ENCODE results near the gene CBX8. TPM values are rescaled to one million over a fixed set of nuclear protein-coding genes. Genes with fewer than 3 reads are reported as not detected.

CBX8 gene
- total RNA-seq, 1 experiment from 2014 or later, result 2.0 TPM

DNA sequence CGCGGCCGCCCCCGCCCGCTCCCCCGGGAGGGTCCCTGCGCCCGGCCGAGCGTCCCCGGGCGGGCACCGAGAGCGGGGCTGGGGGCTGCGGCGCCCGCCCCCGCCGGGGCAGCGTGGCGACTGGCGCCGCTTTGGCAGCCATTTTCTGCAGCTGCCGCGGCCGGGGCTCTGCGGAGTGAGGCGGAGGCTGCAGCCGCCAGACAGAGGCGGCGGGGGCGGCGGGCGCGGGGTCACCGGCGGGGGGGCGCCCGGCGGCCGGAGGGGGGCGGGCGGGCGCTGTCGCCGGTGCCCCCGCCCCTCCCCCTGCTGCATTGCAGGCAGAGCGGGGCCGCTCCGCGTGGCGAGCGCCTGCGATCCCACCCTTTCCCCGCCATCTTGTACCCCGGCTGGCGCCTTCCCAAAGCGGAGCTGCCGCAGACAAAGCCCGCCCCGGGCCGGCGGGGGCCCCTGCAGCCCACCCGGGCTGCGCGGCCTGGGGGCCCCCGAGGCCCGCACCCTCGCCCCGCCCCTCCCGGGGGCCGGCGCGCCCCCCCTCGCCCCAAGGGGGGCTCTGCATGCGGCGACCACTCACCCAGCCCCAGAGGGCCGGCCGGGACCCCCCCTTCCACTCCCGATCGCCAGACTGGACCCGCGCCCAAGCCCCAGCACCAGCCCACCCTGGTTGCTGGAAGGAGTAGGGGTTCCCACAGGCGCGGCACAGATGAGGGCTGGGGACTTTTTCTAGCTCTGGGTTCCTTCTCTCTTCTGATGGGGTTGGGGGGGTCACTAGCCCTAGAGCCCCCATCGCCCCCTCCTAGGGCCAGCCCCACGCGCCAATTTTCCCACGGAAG lies 16.6 kb upstream of the CBX8 start (continued):
- TF ChIP-seq, protein P1, sequence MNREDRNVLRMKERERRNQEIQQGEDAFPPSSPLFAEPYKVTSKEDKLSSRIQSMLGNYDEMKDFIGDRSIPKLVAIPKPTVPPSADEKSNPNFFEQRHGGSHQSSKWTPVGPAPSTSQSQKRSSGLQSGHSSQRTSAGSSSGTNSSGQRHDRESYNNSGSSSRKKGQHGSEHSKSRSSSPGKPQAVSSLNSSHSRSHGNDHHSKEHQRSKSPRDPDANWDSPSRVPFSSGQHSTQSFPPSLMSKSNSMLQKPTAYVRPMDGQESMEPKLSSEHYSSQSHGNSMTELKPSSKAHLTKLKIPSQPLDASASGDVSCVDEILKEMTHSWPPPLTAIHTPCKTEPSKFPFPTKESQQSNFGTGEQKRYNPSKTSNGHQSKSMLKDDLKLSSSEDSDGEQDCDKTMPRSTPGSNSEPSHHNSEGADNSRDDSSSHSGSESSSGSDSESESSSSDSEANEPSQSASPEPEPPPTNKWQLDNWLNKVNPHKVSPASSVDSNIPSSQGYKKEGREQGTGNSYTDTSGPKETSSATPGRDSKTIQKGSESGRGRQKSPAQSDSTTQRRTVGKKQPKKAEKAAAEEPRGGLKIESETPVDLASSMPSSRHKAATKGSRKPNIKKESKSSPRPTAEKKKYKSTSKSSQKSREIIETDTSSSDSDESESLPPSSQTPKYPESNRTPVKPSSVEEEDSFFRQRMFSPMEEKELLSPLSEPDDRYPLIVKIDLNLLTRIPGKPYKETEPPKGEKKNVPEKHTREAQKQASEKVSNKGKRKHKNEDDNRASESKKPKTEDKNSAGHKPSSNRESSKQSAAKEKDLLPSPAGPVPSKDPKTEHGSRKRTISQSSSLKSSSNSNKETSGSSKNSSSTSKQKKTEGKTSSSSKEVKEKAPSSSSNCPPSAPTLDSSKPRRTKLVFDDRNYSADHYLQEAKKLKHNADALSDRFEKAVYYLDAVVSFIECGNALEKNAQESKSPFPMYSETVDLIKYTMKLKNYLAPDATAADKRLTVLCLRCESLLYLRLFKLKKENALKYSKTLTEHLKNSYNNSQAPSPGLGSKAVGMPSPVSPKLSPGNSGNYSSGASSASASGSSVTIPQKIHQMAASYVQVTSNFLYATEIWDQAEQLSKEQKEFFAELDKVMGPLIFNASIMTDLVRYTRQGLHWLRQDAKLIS (CRISPR knock-in tag; IDR thresholded peaks at IDR 0.05; ENCODE audit: borderline replicate concordance), result no peak
- TF ChIP-seq TEAD4 (CRISPR knock-in tag; IDR thresholded peaks at IDR 0.05), result no peak
- TF ChIP-seq TCF7 (CRISPR knock-in tag; IDR thresholded peaks at IDR 0.05; ENCODE audit: low read depth), result no peak
- TF ChIP-seq, protein P2, sequence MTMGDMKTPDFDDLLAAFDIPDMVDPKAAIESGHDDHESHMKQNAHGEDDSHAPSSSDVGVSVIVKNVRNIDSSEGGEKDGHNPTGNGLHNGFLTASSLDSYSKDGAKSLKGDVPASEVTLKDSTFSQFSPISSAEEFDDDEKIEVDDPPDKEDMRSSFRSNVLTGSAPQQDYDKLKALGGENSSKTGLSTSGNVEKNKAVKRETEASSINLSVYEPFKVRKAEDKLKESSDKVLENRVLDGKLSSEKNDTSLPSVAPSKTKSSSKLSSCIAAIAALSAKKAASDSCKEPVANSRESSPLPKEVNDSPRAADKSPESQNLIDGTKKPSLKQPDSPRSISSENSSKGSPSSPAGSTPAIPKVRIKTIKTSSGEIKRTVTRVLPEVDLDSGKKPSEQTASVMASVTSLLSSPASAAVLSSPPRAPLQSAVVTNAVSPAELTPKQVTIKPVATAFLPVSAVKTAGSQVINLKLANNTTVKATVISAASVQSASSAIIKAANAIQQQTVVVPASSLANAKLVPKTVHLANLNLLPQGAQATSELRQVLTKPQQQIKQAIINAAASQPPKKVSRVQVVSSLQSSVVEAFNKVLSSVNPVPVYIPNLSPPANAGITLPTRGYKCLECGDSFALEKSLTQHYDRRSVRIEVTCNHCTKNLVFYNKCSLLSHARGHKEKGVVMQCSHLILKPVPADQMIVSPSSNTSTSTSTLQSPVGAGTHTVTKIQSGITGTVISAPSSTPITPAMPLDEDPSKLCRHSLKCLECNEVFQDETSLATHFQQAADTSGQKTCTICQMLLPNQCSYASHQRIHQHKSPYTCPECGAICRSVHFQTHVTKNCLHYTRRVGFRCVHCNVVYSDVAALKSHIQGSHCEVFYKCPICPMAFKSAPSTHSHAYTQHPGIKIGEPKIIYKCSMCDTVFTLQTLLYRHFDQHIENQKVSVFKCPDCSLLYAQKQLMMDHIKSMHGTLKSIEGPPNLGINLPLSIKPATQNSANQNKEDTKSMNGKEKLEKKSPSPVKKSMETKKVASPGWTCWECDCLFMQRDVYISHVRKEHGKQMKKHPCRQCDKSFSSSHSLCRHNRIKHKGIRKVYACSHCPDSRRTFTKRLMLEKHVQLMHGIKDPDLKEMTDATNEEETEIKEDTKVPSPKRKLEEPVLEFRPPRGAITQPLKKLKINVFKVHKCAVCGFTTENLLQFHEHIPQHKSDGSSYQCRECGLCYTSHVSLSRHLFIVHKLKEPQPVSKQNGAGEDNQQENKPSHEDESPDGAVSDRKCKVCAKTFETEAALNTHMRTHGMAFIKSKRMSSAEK (CRISPR knock-in tag; IDR thresholded peaks at IDR 0.05; ENCODE audit: borderline replicate concordance), result no peak
- TF ChIP-seq NFATC4 (CRISPR knock-in tag; IDR thresholded peaks at IDR 0.05), result no peak
- TF ChIP-seq JUN (CRISPR knock-in tag; IDR thresholded peaks at IDR 0.05), result no peak

DNA sequence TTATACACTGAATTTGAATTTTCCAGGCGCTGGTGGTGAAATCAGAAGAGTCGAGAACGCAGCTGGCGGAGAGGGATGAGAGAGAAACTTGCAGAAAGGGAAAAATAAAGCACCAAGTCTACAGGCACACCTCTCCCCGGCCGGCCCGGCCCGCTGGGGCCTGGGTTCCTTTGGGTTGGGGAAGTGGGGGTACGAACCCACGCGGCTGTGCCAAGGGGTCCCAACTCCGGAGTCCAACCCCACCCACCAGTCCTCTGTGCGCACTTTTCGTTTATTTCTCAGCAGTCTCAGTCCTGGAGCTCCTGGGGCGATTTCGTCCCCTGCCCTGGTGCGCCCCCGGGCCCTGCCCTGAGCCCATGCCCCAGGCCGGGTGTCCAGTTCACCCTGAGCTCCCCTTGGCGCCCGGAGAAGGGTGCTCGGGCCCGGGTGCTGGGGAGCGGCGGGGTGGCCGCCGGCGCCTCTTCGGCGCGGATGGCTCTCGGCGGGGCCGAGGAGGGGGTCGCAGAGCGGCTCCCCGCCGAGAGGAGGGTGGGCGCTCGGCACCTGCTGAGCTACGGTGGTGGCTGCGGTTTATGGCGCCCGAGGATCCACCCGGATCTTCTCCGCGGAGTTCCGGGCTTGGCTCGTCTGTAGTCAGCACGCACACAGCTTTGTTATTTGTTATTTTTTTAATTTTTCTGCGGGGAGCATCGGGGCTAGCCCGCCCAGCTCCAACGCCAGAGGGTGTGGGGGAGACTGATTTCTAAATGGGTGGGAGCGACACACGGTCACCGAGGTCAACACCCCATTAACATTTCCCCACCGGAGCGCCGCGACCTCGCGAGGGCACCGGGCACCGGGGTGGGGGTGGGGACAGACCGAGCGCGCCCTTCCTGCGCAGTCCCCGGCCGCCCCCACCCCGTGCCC lies 15.7 kb upstream of the CBX8 start:
- no peak overlapping the region for H3K27ac Mint-ChIP-seq
- CTCF ChIA-PET, result interaction anchor here (1.0 to 20.8 kb wide), 9 partner anchors 8 to 178 kb away, joined by 3 to 464 read pairs (median 7); partner anchors contain the start of genes CBX4 and CBX8
- H3K4me1 Mint-ChIP-seq, result peaks cover 30% of the 10 kb centered on the region
- H3K4me3 Mint-ChIP-seq, result peak overlapping the region; percentile 62
- ATAC-seq (no peak), DNase-seq (ENCODE audit: low spot score) (no peak)
- no peaks in the 10 kb centered on the region for H3K9me3 Mint-ChIP-seq
- no peak for TF ChIP-seq NFE2L1 (CRISPR knock-in tag; IDR thresholded peaks at IDR 0.05)
- peak; percentile 46; the same call in 1 of the 2 replicates for TF ChIP-seq ZNF423 (CRISPR knock-in tag; IDR thresholded peaks at IDR 0.05)
- TF ChIP-seq, protein P3, sequence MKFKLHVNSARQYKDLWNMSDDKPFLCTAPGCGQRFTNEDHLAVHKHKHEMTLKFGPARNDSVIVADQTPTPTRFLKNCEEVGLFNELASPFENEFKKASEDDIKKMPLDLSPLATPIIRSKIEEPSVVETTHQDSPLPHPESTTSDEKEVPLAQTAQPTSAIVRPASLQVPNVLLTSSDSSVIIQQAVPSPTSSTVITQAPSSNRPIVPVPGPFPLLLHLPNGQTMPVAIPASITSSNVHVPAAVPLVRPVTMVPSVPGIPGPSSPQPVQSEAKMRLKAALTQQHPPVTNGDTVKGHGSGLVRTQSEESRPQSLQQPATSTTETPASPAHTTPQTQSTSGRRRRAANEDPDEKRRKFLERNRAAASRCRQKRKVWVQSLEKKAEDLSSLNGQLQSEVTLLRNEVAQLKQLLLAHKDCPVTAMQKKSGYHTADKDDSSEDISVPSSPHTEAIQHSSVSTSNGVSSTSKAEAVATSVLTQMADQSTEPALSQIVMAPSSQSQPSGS (CRISPR knock-in tag; IDR thresholded peaks at IDR 0.05; ENCODE audit: borderline replicate concordance, low read depth), result no peak
- peaks cover 4% of the 10 kb centered on the region; the same call in 1 of the 2 replicates for H3K36me3 Mint-ChIP-seq
- POLR2A ChIA-PET, result interaction anchor here (1.4 to 7.0 kb wide), 5 partner anchors 17 to 181 kb away, joined by 3 to 68 read pairs (median 4); partner anchors contain the start of gene CBX4
- peaks cover 92% of the 10 kb centered on the region for H3K27me3 Mint-ChIP-seq (ENCODE audit: low read depth)

DNA sequence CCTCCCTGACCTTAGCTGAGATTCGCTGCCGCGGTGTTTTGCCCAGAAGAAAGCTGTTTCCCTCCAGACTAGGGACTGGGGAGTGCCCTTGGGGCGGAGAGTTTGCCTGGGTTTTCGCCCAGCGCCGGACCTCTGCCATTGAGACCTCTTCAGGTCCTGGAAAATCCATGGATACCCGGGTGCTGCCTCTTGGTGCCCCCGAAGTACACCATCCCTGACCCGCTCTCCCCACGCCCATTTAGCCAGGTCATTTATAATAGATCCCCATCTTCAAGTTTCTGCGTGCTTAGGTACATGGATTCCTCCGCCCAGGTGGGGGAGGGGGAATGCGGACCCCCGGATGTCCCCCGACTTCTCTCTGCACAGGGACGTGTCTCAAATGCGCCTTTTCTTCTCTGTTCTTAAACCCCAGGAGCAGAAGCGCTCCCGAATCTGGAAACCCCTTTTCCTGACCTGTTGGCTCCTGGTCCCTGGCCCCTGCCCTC lies 15.0 kb upstream of the CBX8 start:
- peaks cover 92% of the 10 kb centered on the region for H3K27me3 Mint-ChIP-seq (ENCODE audit: low read depth)
- H3K9me3 Mint-ChIP-seq, result no peaks in the 10 kb centered on the region
- POLR2A ChIA-PET, result interaction anchor here (1.4 to 7.0 kb wide), 4 partner anchors 17 to 182 kb away, joined by 3 to 68 read pairs (median 4); no protein-coding TSS in a partner anchor
- H3K27ac Mint-ChIP-seq, result no peak overlapping the region
- peak overlapping the region; percentile 62 for H3K4me3 Mint-ChIP-seq
- H3K4me1 Mint-ChIP-seq, result peaks cover 31% of the 10 kb centered on the region
- DNase-seq (ENCODE audit: low spot score) (no peak), ATAC-seq (no peak)
- CTCF ChIA-PET, result interaction anchor here (1.0 to 20.8 kb wide), 12 partner anchors 7 to 312 kb away, joined by 3 to 464 read pairs (median 6); partner anchors contain the start of genes CBX4 and CBX8
- H3K36me3 Mint-ChIP-seq, result peaks cover 4% of the 10 kb centered on the region; the same call in 1 of the 2 replicates
- no peak for TF ChIP-seq RORB (CRISPR knock-in tag; IDR thresholded peaks at IDR 0.05)
- TF ChIP-seq TCF7 (CRISPR knock-in tag; IDR thresholded peaks at IDR 0.05; ENCODE audit: low read depth), result no peak
- no peak for TF ChIP-seq JUN (CRISPR knock-in tag; IDR thresholded peaks at IDR 0.05)
- TF ChIP-seq, protein P4, sequence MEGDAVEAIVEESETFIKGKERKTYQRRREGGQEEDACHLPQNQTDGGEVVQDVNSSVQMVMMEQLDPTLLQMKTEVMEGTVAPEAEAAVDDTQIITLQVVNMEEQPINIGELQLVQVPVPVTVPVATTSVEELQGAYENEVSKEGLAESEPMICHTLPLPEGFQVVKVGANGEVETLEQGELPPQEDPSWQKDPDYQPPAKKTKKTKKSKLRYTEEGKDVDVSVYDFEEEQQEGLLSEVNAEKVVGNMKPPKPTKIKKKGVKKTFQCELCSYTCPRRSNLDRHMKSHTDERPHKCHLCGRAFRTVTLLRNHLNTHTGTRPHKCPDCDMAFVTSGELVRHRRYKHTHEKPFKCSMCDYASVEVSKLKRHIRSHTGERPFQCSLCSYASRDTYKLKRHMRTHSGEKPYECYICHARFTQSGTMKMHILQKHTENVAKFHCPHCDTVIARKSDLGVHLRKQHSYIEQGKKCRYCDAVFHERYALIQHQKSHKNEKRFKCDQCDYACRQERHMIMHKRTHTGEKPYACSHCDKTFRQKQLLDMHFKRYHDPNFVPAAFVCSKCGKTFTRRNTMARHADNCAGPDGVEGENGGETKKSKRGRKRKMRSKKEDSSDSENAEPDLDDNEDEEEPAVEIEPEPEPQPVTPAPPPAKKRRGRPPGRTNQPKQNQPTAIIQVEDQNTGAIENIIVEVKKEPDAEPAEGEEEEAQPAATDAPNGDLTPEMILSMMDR (IDR thresholded peaks at IDR 0.05), result no peak
- TF ChIP-seq, protein P5, sequence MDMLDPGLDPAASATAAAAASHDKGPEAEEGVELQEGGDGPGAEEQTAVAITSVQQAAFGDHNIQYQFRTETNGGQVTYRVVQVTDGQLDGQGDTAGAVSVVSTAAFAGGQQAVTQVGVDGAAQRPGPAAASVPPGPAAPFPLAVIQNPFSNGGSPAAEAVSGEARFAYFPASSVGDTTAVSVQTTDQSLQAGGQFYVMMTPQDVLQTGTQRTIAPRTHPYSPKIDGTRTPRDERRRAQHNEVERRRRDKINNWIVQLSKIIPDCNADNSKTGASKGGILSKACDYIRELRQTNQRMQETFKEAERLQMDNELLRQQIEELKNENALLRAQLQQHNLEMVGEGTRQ (CRISPR knock-in tag; IDR thresholded peaks at IDR 0.05), result no peak
- TF ChIP-seq, protein P6, sequence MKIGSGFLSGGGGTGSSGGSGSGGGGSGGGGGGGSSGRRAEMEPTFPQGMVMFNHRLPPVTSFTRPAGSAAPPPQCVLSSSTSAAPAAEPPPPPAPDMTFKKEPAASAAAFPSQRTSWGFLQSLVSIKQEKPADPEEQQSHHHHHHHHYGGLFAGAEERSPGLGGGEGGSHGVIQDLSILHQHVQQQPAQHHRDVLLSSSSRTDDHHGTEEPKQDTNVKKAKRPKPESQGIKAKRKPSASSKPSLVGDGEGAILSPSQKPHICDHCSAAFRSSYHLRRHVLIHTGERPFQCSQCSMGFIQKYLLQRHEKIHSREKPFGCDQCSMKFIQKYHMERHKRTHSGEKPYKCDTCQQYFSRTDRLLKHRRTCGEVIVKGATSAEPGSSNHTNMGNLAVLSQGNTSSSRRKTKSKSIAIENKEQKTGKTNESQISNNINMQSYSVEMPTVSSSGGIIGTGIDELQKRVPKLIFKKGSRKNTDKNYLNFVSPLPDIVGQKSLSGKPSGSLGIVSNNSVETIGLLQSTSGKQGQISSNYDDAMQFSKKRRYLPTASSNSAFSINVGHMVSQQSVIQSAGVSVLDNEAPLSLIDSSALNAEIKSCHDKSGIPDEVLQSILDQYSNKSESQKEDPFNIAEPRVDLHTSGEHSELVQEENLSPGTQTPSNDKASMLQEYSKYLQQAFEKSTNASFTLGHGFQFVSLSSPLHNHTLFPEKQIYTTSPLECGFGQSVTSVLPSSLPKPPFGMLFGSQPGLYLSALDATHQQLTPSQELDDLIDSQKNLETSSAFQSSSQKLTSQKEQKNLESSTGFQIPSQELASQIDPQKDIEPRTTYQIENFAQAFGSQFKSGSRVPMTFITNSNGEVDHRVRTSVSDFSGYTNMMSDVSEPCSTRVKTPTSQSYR (CRISPR knock-in tag; IDR thresholded peaks at IDR 0.05), result no peak

All from WTC11 (cell line).